T-cell (primary cell): ENCODE data around the gene RCBTB2. TPM values are rescaled to one million over a fixed set of nuclear protein-coding genes. Genes with fewer than 3 reads are reported as not detected.
A peak's percentile ranks its signal among the peaks of the same experiment; 100 is the strongest.

Experiments used
- ATAC-seq, 4 experiments: fragments of 200-7000 bp in 3 of 4; fragments of 150-1000 bp in 1 of 4; cut with Tn5 transposase; replicated peaks in 1 of 4; 1 replicate in 3 of 4; 2 replicates in 1 of 4; pipeline ENCODE4 v1.10.0; 2021; ENCODE audit warnings: moderate library complexity in 3 of 4, mild to moderate bottlenecking in 2 of 4, moderate number of reproducible peaks in 1 of 4
- CTCF ChIA-PET, 2 donors: fragments of 300-600 bp; sonication (Branson Sonifier 250); formaldehyde crosslinking; loops; one replicate each; lab custom pipeline; 2022; ENCODE audit warnings: antibody characterized with exemption in 2 of 2; lab: Charles Lee
- POLR2A ChIA-PET, 2 donors: fragments of 300-600 bp; sonication (Branson Sonifier 250); formaldehyde crosslinking; loops; one replicate each; lab custom pipeline; 2022; ENCODE audit warnings: antibody characterized with exemption in 2 of 2; lab: Charles Lee
- DNase-seq, 35 experiments: peaks; one replicate each; pipeline versions ENCODE4 v3.0.0 to v3.0.0-alpha.2; 2013 to 2023
- H3K27ac ChIP-seq: one replicate; pipeline ENCODE4 v1.5.1; 2013; ENCODE audit warnings: low read length
- H3K27me3 ChIP-seq, 2 experiments: replicated peaks in 1 of 2; 1 replicate in 1 of 2; 2 replicates in 1 of 2; pipeline versions ENCODE4 v1.6.1 to v1.7.0; 2013; ENCODE audit warnings: low read length in 1 of 2, mixed read lengths in 1 of 2; ENCODE audit not compliant: control insufficient read depth in 2 of 2, insufficient read depth in 2 of 2; ENCODE audit errors: extremely low read depth in 1 of 2
- H3K36me3 ChIP-seq, 2 donors: 1 replicate in 1 of 2; 2 replicates in 1 of 2; pipeline versions ENCODE4 v1.6.1 to v1.7.0; 2013; ENCODE audit warnings: low read length in 1 of 2; ENCODE audit not compliant: control insufficient read depth in 2 of 2, insufficient read depth in 1 of 2; ENCODE audit errors: extremely low read depth in 1 of 2
- H3K4me1 ChIP-seq, 2 experiments: 1 replicate in 1 of 2; 2 replicates in 1 of 2; pipeline versions ENCODE4 v1.6.1 to v1.7.0; 2013; ENCODE audit warnings: low read length in 2 of 2, mixed read lengths in 1 of 2; ENCODE audit not compliant: insufficient read depth in 2 of 2, control insufficient read depth in 1 of 2; ENCODE audit errors: extremely low read depth in 1 of 2
- H3K4me3 ChIP-seq, 2 donors: 1 replicate in 1 of 2; 2 replicates in 1 of 2; pipeline versions ENCODE4 v1.5.1 to v1.7.0; 2013; ENCODE audit warnings: mild to moderate bottlenecking in 2 of 2, low read length in 1 of 2, moderate library complexity in 1 of 2; ENCODE audit not compliant: control insufficient read depth in 1 of 2; ENCODE audit errors: extremely low read depth in 1 of 2
- H3K9me3 ChIP-seq: 2 replicates; pipeline ENCODE4 v1.7.0; 2013
- H3K27ac Mint-ChIP-seq, 2 donors: one replicate each; pipeline ENCODE4 v1.8.0; 2020 to 2021; ENCODE audit warnings: mild to moderate bottlenecking in 2 of 2, mixed read lengths in 2 of 2
- H3K27me3 Mint-ChIP-seq, 2 donors: one replicate each; pipeline ENCODE4 v1.8.0; 2021 to 2022; ENCODE audit warnings: mixed read lengths in 2 of 2
- H3K36me3 Mint-ChIP-seq: one replicate; pipeline ENCODE4 v1.8.0; 2021; ENCODE audit warnings: mixed read lengths
- H3K4me1 Mint-ChIP-seq, 3 donors: one replicate each; pipeline ENCODE4 v1.8.0; 2020 to 2022; ENCODE audit warnings: mixed read lengths in 3 of 3, mild to moderate bottlenecking in 1 of 3
- H3K4me3 Mint-ChIP-seq, 3 donors: one replicate each; pipeline ENCODE4 v1.8.0; 2020 to 2022; ENCODE audit warnings: mild to moderate bottlenecking in 3 of 3, mixed read lengths in 3 of 3, moderate library complexity in 3 of 3
- H3K9me3 Mint-ChIP-seq, 3 donors: one replicate each; pipeline ENCODE4 v1.8.0; 2020 to 2022; ENCODE audit warnings: mixed read lengths in 3 of 3
- WGBS: methylation state at CpG from one replicate; pipeline ENCODE4 v1.1.5; 2013; ENCODE audit warnings: missing lambda C conversion rate; ENCODE audit not compliant: insufficient coverage; 5-methylcytosine and 5-hydroxymethylcytosine counted together
- total RNA-seq, 35 experiments: library from RNA in 6 of 35; stranded (reverse) in 6 of 35; fragments of 120-200 nt in 1 of 35; gene quantifications; one replicate each; pipeline versions ENCODE4 v1.2.1 to v1.2.4 and lab custom pipeline; 2013 to 2026

RCBTB2 gene
- total RNA-seq, 5 donors from 2014 or later (not counting 1 experiment from before 2014, with no cell fraction given) = 10.4 to 19.7 (median 16.2) TPM

- no peak for DNase-seq
- H3K4me3 ChIP-seq = no peak overlapping the region
- H3K27ac ChIP-seq = peak overlapping the region; percentile 87
- no peak for ATAC-seq
- Mint-ChIP-seq H3K4me3 (peak overlapping the region in 1 of 3 donors; percentile 20), H3K9me3 (peaks cover 0 to 3% (median 0%) of the 10 kb centered on the region in 3 donors), H3K27ac (peak overlapping the region; percentile 75 to 80), H3K27me3 (no peaks in the 10 kb centered on the region), H3K4me1 (peaks cover 16 to 59% (median 22%) of the 10 kb centered on the region in 3 donors), H3K36me3 (peaks cover 38% of the 10 kb centered on the region)
- no peaks in the 10 kb centered on the region for H3K27me3 ChIP-seq
- peaks cover 0 to 8% of the 10 kb centered on the region in 2 donors for H3K36me3 ChIP-seq
- ChIA-PET CTCF (interaction anchor here in 1 of 2 donors (0.6 kb wide), 1 partner anchor 9 kb away, joined by 3 read pairs; no protein-coding TSS in a partner anchor), POLR2A (no interaction called here)
- peaks cover 2% of the 10 kb centered on the region for H3K9me3 ChIP-seq
- H3K4me1 ChIP-seq = peaks cover 25 to 26% of the 10 kb centered on the region in 2 experiments
- WGBS = no CpG with 5 or more reads among the region's 2 CpGs
These were observed 44.9 kb downstream of the RCBTB2 start for GRCh38 chr13:48487968-48488367.

- Histone ChIP-seq H3K27me3 (no peaks in the 10 kb centered on the region), H3K27ac (peak overlapping the region; percentile 26), H3K36me3 (peaks cover 0 to 8% of the 10 kb centered on the region in 2 donors), H3K9me3 (peaks cover 2% of the 10 kb centered on the region), H3K4me3 (no peak overlapping the region), H3K4me1 (peaks cover 14 to 15% of the 10 kb centered on the region in 2 experiments)
- peaks cover 49% of the 10 kb centered on the region for H3K36me3 Mint-ChIP-seq
- POLR2A ChIA-PET = no interaction called here
- ATAC-seq = no peak
- H3K27me3 Mint-ChIP-seq = no peaks in the 10 kb centered on the region
- 66% methylated on average over 4 of the region's 5 CpGs for WGBS
- peak overlapping the region; percentile 75 to 79 for H3K27ac Mint-ChIP-seq
- CTCF ChIA-PET = interaction anchor here in 1 of 2 donors (0.5 kb wide), 1 partner anchor 93 kb away, joined by 3 read pairs; no protein-coding TSS in a partner anchor
- peaks cover 0 to 3% (median 0%) of the 10 kb centered on the region in 3 donors for H3K9me3 Mint-ChIP-seq
- DNase-seq = no peak
- peaks cover 16 to 66% (median 22%) of the 10 kb centered on the region in 3 donors for H3K4me1 Mint-ChIP-seq
- H3K4me3 Mint-ChIP-seq = peak overlapping the region in 2 of 3 donors; percentile 9 to 37
These were observed 46.0 kb downstream of the RCBTB2 start for GRCh38 chr13:48486836-48487235.

- Histone ChIP-seq H3K4me1 (peaks cover 9 to 14% of the 10 kb centered on the region in 2 experiments), H3K27ac (no peak overlapping the region), H3K27me3 (no peaks in the 10 kb centered on the region), H3K4me3 (no peak overlapping the region), H3K9me3 (peaks cover 2% of the 10 kb centered on the region), H3K36me3 (peaks cover 0 to 8% of the 10 kb centered on the region in 2 donors)
- Mint-ChIP-seq H3K4me1 (peaks cover 16 to 66% (median 22%) of the 10 kb centered on the region in 3 donors), H3K27ac (peak overlapping the region; percentile 75 to 79), H3K4me3 (peak overlapping the region in 1 of 3 donors; percentile 37), H3K36me3 (peaks cover 49% of the 10 kb centered on the region), H3K27me3 (no peaks in the 10 kb centered on the region), H3K9me3 (peaks cover 0 to 3% (median 0%) of the 10 kb centered on the region in 3 donors)
- CTCF ChIA-PET = interaction anchor here (0.5 to 1.3 kb wide), 3 partner anchors 94 to 1913 kb away, joined by 3 read pairs; no protein-coding TSS in a partner anchor
- POLR2A ChIA-PET = no interaction called here
- no peak for DNase-seq
- ATAC-seq = no peak
These were observed 46.5 kb downstream of the RCBTB2 start for GRCh38 chr13:48486362-48486761.

- DNase-seq (no peak), ATAC-seq (no peak)
- Mint-ChIP-seq H3K4me1 (peaks cover 16 to 60% (median 22%) of the 10 kb centered on the region in 3 donors), H3K9me3 (peaks cover 0 to 3% (median 0%) of the 10 kb centered on the region in 3 donors), H3K4me3 (no peak overlapping the region), H3K27ac (peak overlapping the region in 1 of 2 donors; percentile 48), H3K36me3 (peaks cover 49% of the 10 kb centered on the region), H3K27me3 (no peaks in the 10 kb centered on the region)
- CTCF ChIA-PET = interaction anchor here in 1 of 2 donors (0.7 to 1.3 kb wide), 3 partner anchors 10 to 95 kb away, joined by 3 to 4 read pairs (median 3); no protein-coding TSS in a partner anchor
- peaks cover 0 to 8% of the 10 kb centered on the region in 2 donors for H3K36me3 ChIP-seq
- H3K4me1 ChIP-seq = peaks cover 2 to 11% of the 10 kb centered on the region in 2 experiments
- no peak overlapping the region for H3K4me3 ChIP-seq
- H3K27me3 ChIP-seq = no peaks in the 10 kb centered on the region
- POLR2A ChIA-PET = interaction anchor here (0.7 to 1.1 kb wide), 2 partner anchors 49 to 88 kb away, joined by 3 to 7 read pairs; no protein-coding TSS in a partner anchor
- WGBS = 100% methylated on average over 1 of the region's 3 CpGs
- H3K9me3 ChIP-seq = peaks cover 2% of the 10 kb centered on the region
- no peak overlapping the region for H3K27ac ChIP-seq
These were observed 47.4 kb downstream of the RCBTB2 start for GRCh38 chr13:48485432-48485831.

GRCh38 chr13:48483575-48483974 lies 49.3 kb downstream of the RCBTB2 start:
- H3K4me1 ChIP-seq = peaks cover 0 to 11% of the 10 kb centered on the region in 2 experiments
- no peak for DNase-seq
- ATAC-seq = no peak
- no peak overlapping the region for H3K4me3 Mint-ChIP-seq
- no peaks in the 10 kb centered on the region for H3K27me3 ChIP-seq
- H3K4me1 Mint-ChIP-seq = peaks cover 9 to 41% (median 22%) of the 10 kb centered on the region in 3 donors
- H3K4me3 ChIP-seq = no peak overlapping the region
- H3K27me3 Mint-ChIP-seq = no peaks in the 10 kb centered on the region
- H3K9me3 Mint-ChIP-seq = peaks cover 0 to 3% (median 0%) of the 10 kb centered on the region in 3 donors
- ChIA-PET CTCF (interaction anchor here in 1 of 2 donors (0.6 to 0.7 kb wide), 2 partner anchors 109 to 126 kb away, joined by 3 read pairs; no protein-coding TSS in a partner anchor), POLR2A (no interaction called here)
- H3K36me3 Mint-ChIP-seq = peaks cover 49% of the 10 kb centered on the region
- H3K27ac ChIP-seq = no peak overlapping the region
- H3K9me3 ChIP-seq = peaks cover 2% of the 10 kb centered on the region
- 100% methylated on average over 1 of the region's 3 CpGs for WGBS
- H3K27ac Mint-ChIP-seq = no peak overlapping the region
- peaks cover 0 to 12% of the 10 kb centered on the region in 2 donors for H3K36me3 ChIP-seq

- WGBS = 80% methylated on average over 1 of the region's 1 CpG
These were observed 54.5 kb downstream of the RCBTB2 start for GRCh38 chr13:48478391-48478790.

More at GRCh38 chr13:48478391-48478790, 54.5 kb downstream of the RCBTB2 start:
- Mint-ChIP-seq H3K9me3 (no peaks in the 10 kb centered on the region), H3K27me3 (no peaks in the 10 kb centered on the region), H3K4me3 (no peak overlapping the region), H3K27ac (no peak overlapping the region), H3K4me1 (peaks cover 0 to 12% (median 3%) of the 10 kb centered on the region in 3 donors), H3K36me3 (peaks cover 55% of the 10 kb centered on the region)
- CTCF ChIA-PET = no interaction called here
- Histone ChIP-seq H3K27me3 (no peaks in the 10 kb centered on the region), H3K36me3 (peaks cover 0 to 5% of the 10 kb centered on the region in 2 donors), H3K27ac (no peak overlapping the region), H3K9me3 (no peaks in the 10 kb centered on the region), H3K4me1 (no peaks in the 10 kb centered on the region), H3K4me3 (no peak overlapping the region)
- POLR2A ChIA-PET = interaction anchor here in 1 of 2 donors (0.6 kb wide), 1 partner anchor 102 kb away, joined by 3 read pairs; no protein-coding TSS in a partner anchor
- no peak for ATAC-seq
- no peak for DNase-seq
